Stimulated activated naive CD8-positive, alpha-beta T cell treated with anti-CD3 and anti-CD28 coated beads, Interleukin-15, Interleukin-2, amounts not matched to agents 100 ng/mL and 50 ng/mL, for 24 hours (primary cell): ENCODE measurements around the gene APBB2.
A peak's percentile ranks its signal among the peaks of the same experiment; 100 is the strongest.
"Not testable (repeated sequence)": the region's sequence is repeated elsewhere in the genome, so short reads cannot be mapped to it uniquely, and the experiment has no call there.

Experiments
- H3K27ac Mint-ChIP-seq: one replicate; pipeline ENCODE4 v1.8.0; 2021; ENCODE audit warnings: mild to moderate bottlenecking, mixed read lengths
- H3K27me3 Mint-ChIP-seq: one replicate; pipeline ENCODE4 v1.8.0; 2021; ENCODE audit warnings: mixed read lengths
- H3K36me3 Mint-ChIP-seq: one replicate; pipeline ENCODE4 v1.8.0; 2021; ENCODE audit warnings: low read depth, mixed read lengths
- H3K4me1 Mint-ChIP-seq: one replicate; pipeline ENCODE4 v1.8.0; 2021; ENCODE audit warnings: low read depth, mixed read lengths
- H3K4me3 Mint-ChIP-seq: one replicate; pipeline ENCODE4 v1.8.0; 2021; ENCODE audit warnings: mild to moderate bottlenecking, mixed read lengths
- H3K9me3 Mint-ChIP-seq: one replicate; pipeline ENCODE4 v1.8.0; 2021; ENCODE audit warnings: mixed read lengths

Gene APBB2

DNA sequence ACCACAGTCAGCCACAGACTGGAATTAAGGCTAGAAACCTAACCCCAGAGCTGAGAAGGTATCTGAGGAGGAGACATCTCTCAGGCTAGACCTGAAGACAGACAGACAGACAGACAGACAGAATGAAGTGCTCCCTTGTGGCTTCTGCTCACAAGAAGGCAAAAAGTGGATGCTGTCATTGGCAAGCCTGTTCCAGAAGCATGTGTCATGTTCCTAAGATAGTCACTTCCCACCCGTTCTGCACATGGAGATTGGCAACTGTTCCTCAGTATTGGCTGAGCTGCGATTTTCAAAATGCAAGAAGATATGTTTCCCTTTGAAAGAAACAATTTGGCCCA lies 298.2 kb downstream of the APBB2 start:
- Mint-ChIP-seq H3K9me3 (peaks cover 5% of the 10 kb centered on the region), H3K4me1 (peaks cover 30% of the 10 kb centered on the region), H3K4me3 (no peak overlapping the region), H3K36me3 (peaks cover 4% of the 10 kb centered on the region), H3K27me3 (no peaks in the 10 kb centered on the region), H3K27ac (peak overlapping the region; percentile 18)

DNA sequence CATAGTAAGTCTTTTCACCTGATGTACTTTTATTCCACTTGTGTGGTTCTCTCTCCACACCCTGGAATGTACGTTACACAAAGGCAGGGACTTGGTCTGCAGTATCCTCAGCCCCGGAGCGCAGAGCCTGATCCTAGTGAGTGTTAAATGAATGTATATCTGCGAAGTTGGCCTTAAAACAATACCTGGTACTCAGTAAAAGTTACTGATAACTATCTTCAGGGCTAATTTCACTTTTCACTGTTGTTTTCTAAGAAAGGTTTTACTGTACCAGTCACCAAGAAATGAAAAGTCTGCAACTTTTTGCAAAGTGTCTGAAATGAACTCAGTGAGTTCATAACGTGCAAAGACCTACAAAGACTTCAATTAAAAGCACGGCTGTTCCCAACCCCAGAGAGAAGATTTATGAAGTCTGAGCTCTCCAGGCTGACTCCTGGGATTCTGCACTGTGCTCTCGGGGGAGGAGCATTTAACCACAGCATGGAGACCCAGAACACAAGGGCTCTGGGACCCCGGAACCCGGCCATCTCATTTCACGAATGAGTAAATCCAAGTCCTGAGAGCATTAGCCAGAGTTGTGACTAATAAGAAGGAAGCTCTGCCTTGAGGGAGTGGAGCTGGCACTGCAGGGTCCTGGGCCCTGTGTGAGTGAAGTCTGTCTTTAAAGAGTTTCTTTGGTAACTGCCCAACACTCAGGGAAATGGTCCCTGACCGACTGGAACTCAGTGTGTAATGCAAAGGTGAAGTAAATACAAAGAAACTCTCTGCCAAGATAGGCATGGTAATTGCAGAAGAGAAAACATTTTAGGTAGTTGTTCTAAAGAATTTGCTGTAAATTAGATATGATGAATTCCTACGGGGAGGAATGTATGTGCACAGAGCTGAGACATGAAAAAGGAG lies 298.8 kb downstream of the APBB2 start:
- Mint-ChIP-seq H3K27ac (peak overlapping the region; percentile 46), H3K4me3 (no peak overlapping the region), H3K27me3 (no peaks in the 10 kb centered on the region), H3K9me3 (peaks cover 5% of the 10 kb centered on the region), H3K36me3 (peaks cover 4% of the 10 kb centered on the region), H3K4me1 (peaks cover 33% of the 10 kb centered on the region)

- H3K27ac Mint-ChIP-seq: no peak overlapping the region
- no peaks in the 10 kb centered on the region for H3K9me3 Mint-ChIP-seq
- H3K4me3 Mint-ChIP-seq: no peak overlapping the region
- peaks cover 5% of the 10 kb centered on the region for H3K36me3 Mint-ChIP-seq
- no peaks in the 10 kb centered on the region for H3K27me3 Mint-ChIP-seq
- peaks cover 58% of the 10 kb centered on the region for H3K4me1 Mint-ChIP-seq
Observed at GRCh38 chr4:40912460-40913184, 301.7 kb downstream of the APBB2 start.

DNA sequence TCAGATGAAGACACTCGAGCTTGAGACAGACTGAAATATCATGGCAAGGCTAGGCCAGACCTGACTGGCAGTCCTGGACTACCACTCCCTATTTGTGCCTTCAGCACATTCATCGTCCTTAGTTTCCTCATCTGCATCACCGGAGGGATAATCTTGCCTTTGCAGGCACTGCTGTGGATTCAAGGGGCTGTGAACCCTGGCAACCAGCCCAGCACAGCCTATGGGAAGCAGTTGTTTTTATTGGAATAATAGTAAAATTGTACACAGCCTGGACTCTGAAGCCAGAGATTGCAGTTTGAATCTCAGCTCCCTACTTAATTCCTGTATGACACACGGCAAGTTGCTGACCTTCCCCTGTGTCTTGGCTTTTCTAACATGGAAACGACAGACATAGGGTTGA lies 303.6 kb downstream of the APBB2 start:
- Mint-ChIP-seq H3K4me3 (no peak overlapping the region), H3K36me3 (peaks cover 5% of the 10 kb centered on the region), H3K4me1 (peaks cover 46% of the 10 kb centered on the region), H3K27ac (peak overlapping the region; percentile 97), H3K27me3 (no peaks in the 10 kb centered on the region), H3K9me3 (no peaks in the 10 kb centered on the region)

DNA sequence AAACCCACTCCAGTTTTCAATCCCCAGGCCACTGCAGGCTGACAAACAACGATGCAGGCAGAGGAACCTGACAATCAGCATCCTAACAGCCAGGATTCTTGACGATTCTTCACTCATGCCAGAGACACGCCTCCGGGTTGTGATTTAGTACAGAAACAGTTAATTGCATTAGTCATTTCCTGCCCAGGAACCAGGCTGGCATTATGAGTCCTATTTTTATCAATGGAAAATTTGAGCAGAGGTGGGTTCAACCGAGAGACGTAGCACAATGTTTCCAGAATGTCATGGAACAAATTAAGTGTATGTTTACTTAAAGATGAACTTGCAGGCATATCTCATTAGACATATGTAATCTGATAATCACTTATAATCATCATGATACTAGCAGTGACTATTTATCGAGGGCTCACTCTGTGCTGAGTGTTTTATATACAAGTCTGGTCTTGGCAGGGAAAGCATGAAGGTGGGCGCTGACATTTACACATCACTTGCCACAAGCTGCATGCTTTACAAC lies 304.9 kb downstream of the APBB2 start:
- peak overlapping the region; percentile 44 for H3K4me3 Mint-ChIP-seq
- H3K9me3 Mint-ChIP-seq: no peaks in the 10 kb centered on the region
- H3K36me3 Mint-ChIP-seq: peaks cover 5% of the 10 kb centered on the region
- H3K27me3 Mint-ChIP-seq: no peaks in the 10 kb centered on the region
- H3K27ac Mint-ChIP-seq: peak overlapping the region; percentile 97
- peaks cover 33% of the 10 kb centered on the region for H3K4me1 Mint-ChIP-seq

- H3K4me1 Mint-ChIP-seq: peaks cover 32% of the 10 kb centered on the region
- no peaks in the 10 kb centered on the region for H3K27me3 Mint-ChIP-seq
- peak overlapping the region; percentile 44 for H3K4me3 Mint-ChIP-seq
- peaks cover 5% of the 10 kb centered on the region for H3K36me3 Mint-ChIP-seq
- H3K27ac Mint-ChIP-seq: peak overlapping the region; percentile 97
- H3K9me3 Mint-ChIP-seq: no peaks in the 10 kb centered on the region
Observed at GRCh38 chr4:40908702-40909362, 305.5 kb downstream of the APBB2 start.

- Mint-ChIP-seq H3K36me3 (peaks cover 5% of the 10 kb centered on the region), H3K9me3 (no peaks in the 10 kb centered on the region), H3K4me3 (no peak overlapping the region), H3K27ac (peak overlapping the region; percentile 97), H3K27me3 (no peaks in the 10 kb centered on the region), H3K4me1 (peaks cover 32% of the 10 kb centered on the region)
Observed at GRCh38 chr4:40908297-40908696, 306.0 kb downstream of the APBB2 start.

GRCh38 chr4:40905414-40905813 lies 308.9 kb downstream of the APBB2 start:
- Mint-ChIP-seq H3K27me3 (no peaks in the 10 kb centered on the region), H3K4me3 (no peak overlapping the region), H3K4me1 (peaks cover 27% of the 10 kb centered on the region), H3K36me3 (peaks cover 5% of the 10 kb centered on the region), H3K27ac (no peak overlapping the region), H3K9me3 (no peaks in the 10 kb centered on the region)

GRCh38 chr4:40900531-40900930 lies 313.8 kb downstream of the APBB2 start:
- H3K4me3 Mint-ChIP-seq, H3K27me3 Mint-ChIP-seq, H3K36me3 Mint-ChIP-seq, H3K4me1 Mint-ChIP-seq, H3K27ac Mint-ChIP-seq, H3K9me3 Mint-ChIP-seq: not testable (repeated sequence)

GRCh38 chr4:40897557-40898203 lies 316.7 kb downstream of the APBB2 start:
- H3K27me3 Mint-ChIP-seq: peaks cover 4% of the 10 kb centered on the region
- H3K4me1 Mint-ChIP-seq: peaks cover 8% of the 10 kb centered on the region
- peak overlapping the region; percentile 43 for H3K4me3 Mint-ChIP-seq
- no peaks in the 10 kb centered on the region for H3K9me3 Mint-ChIP-seq
- no peaks in the 10 kb centered on the region for H3K36me3 Mint-ChIP-seq
- H3K27ac Mint-ChIP-seq: peak overlapping the region; percentile 56

GRCh38 chr4:40890764-40891163 lies 323.6 kb downstream of the APBB2 start:
- Mint-ChIP-seq H3K4me3 (no peak overlapping the region), H3K27me3 (peaks cover 9% of the 10 kb centered on the region), H3K9me3 (no peaks in the 10 kb centered on the region), H3K27ac (no peak overlapping the region), H3K36me3 (no peaks in the 10 kb centered on the region), H3K4me1 (peaks cover 11% of the 10 kb centered on the region)

DNA sequence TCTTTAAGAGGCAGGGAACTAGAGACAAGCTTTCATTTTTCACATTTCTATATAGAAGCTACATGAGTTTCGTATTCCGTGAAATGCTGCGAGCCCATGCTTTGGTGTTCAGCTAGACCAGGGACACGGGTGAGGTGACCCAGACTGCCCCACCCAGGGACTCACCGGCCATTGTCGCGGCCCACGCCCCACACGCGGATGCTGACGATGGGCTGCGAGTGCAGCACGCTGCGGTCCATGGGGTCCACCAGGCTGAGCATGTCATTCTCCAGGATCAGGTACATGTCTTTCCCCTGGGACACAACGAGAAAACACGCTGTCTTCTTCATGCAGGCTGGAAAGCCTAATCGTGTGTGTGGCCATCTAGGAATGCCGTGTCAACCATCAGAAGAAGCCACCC lies 324.1 kb downstream of the APBB2 start:
- Mint-ChIP-seq H3K4me3 (no peak overlapping the region), H3K9me3 (no peaks in the 10 kb centered on the region), H3K4me1 (peaks cover 11% of the 10 kb centered on the region), H3K27ac (no peak overlapping the region), H3K36me3 (no peaks in the 10 kb centered on the region), H3K27me3 (peaks cover 9% of the 10 kb centered on the region)

GRCh38 chr4:40888933-40889332 lies 325.4 kb downstream of the APBB2 start:
- peaks cover 16% of the 10 kb centered on the region for H3K27me3 Mint-ChIP-seq
- no peaks in the 10 kb centered on the region for H3K9me3 Mint-ChIP-seq
- no peaks in the 10 kb centered on the region for H3K36me3 Mint-ChIP-seq
- H3K27ac Mint-ChIP-seq: no peak overlapping the region
- peaks cover 11% of the 10 kb centered on the region for H3K4me1 Mint-ChIP-seq
- no peak overlapping the region for H3K4me3 Mint-ChIP-seq

- peaks cover 11% of the 10 kb centered on the region for H3K4me1 Mint-ChIP-seq
- H3K27me3 Mint-ChIP-seq: peaks cover 16% of the 10 kb centered on the region
- no peaks in the 10 kb centered on the region for H3K9me3 Mint-ChIP-seq
- H3K36me3 Mint-ChIP-seq: no peaks in the 10 kb centered on the region
- no peak overlapping the region for H3K4me3 Mint-ChIP-seq
- H3K27ac Mint-ChIP-seq: no peak overlapping the region
Observed at GRCh38 chr4:40887764-40888131, 326.6 kb downstream of the APBB2 start.
